Measurements from ENCODE around the gene BZW2.

DNA sequence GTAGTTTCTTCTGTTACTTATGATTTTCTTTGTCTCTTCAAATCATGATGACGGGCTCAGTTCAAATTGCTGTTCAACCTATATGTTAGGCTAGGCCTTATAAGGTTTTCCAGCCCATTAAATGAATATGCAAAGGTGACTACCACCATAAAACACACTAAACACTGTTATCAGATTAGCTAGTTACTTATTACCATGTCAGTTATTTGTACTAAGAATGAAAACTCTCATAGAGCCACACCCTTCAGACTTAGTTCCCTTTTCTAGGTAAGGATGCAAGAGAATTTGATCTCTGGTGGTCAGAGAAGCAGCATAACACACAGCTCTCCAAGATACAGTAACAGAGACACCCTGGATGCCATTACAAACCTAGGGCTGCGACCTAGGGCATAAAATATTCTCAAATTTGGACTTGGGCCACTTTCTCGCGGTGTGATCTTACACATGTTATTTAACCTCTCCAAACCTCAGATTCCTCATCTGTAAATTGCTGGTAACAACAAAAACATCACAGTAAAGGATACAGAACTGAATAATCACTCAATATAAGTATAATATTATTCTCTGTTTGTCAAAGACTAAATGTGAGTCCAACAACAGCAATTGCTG is 36.0 kb upstream of the BZW2 start:
- no peak for TF ChIP-seq EZH2 (IDR thresholded peaks at IDR 0.05)
- no peak for TF ChIP-seq POLR2AphosphoS5 (IDR thresholded peaks at IDR 0.05; ENCODE audit: borderline replicate concordance, low read depth, low read length)
- no peak for TF ChIP-seq FOXP2 (optimal IDR thresholded peaks at IDR 0.05; ENCODE audit: control extremely low read depth, extremely low read length, insufficient read depth)

Data from SK-N-MC (cell line).